Hepatocyte (in vitro differentiated cells): ENCODE measurements around the gene PRKG1. TPM values are rescaled to one million over a fixed set of nuclear protein-coding genes. Genes with fewer than 3 reads are reported as not detected.

ENCODE experiments used
- DNase-seq: peaks from one replicate; pipeline ENCODE4 v3.0.0-alpha.2; 2016; ENCODE audit warnings: low spot score
- H2AFZ ChIP-seq: fragments of 200-600 bp; sonication (generic); 2 replicates; pipeline ENCODE4 v1.6.0; 2016; ENCODE audit warnings: antibody characterized with exemption, mild to moderate bottlenecking
- H3K27ac ChIP-seq: fragments of 200-600 bp; sonication (generic); 2 replicates; pipeline ENCODE4 v1.5.1; 2016; ENCODE audit warnings: mild to moderate bottlenecking
- H3K27me3 ChIP-seq: fragments of 200-600 bp; sonication (generic); 2 replicates; pipeline ENCODE4 v1.6.1; 2016
- H3K36me3 ChIP-seq: fragments of 200-600 bp; sonication (generic); replicated peaks from 2 replicates; pipeline ENCODE4 v1.5.1; 2016; ENCODE audit warnings: low read depth; ENCODE audit not compliant: insufficient read depth
- H3K4me1 ChIP-seq: fragments of 200-600 bp; sonication (generic); 2 replicates; pipeline ENCODE4 v1.5.1; 2016; ENCODE audit warnings: mild to moderate bottlenecking, moderate library complexity; ENCODE audit not compliant: insufficient read depth
- H3K4me2 ChIP-seq: fragments of 200-600 bp; sonication (generic); 2 replicates; pipeline ENCODE4 v1.6.0; 2016
- H3K4me3 ChIP-seq: fragments of 200-600 bp; sonication (generic); 2 replicates; pipeline ENCODE4 v1.5.1; 2016; ENCODE audit warnings: mild to moderate bottlenecking
- H3K79me2 ChIP-seq: fragments of 200-600 bp; sonication (generic); 2 replicates; pipeline ENCODE4 v1.6.0; 2017; ENCODE audit warnings: mild to moderate bottlenecking
- H3K9me2 ChIP-seq: fragments of 200-600 bp; sonication (generic); replicated peaks from 2 replicates; pipeline ENCODE4 v1.6.0; 2017; ENCODE audit warnings: mild to moderate bottlenecking; ENCODE audit not compliant: insufficient read depth
- H3K9me3 ChIP-seq: fragments of 200-600 bp; sonication (generic); 2 replicates; pipeline ENCODE4 v1.5.1; 2016; ENCODE audit warnings: low read depth, mild to moderate bottlenecking
- H4K20me1 ChIP-seq: fragments of 200-600 bp; sonication (generic); 2 replicates; pipeline ENCODE4 v1.6.0; 2016; ENCODE audit warnings: mild to moderate bottlenecking; ENCODE audit not compliant: insufficient read depth, poor library complexity, severe bottlenecking
- EZH2 ChIP-seq: fragments of 200-600 bp; sonication (generic); IDR thresholded peaks from 2 replicates; pipeline ENCODE4 v1.6.1; 2016; ENCODE audit warnings: antibody characterized with exemption, mild to moderate bottlenecking, borderline replicate concordance
- EZH2phosphoT487 ChIP-seq: fragments of 200-600 bp; sonication (generic); IDR thresholded peaks from one replicate; pipeline ENCODE4 v1.6.1; 2018; ENCODE audit warnings: antibody characterized with exemption, mild to moderate bottlenecking, low read depth, moderate library complexity; ENCODE audit not compliant: unreplicated experiment, severe bottlenecking
- WGBS: methylation state at CpG from one replicate; pipeline ENCODE4 v1.1.6; 2016; ENCODE audit warnings: low lambda C conversion rate; ENCODE audit errors: missing lambda C conversion rate; 5-methylcytosine and 5-hydroxymethylcytosine counted together
- polyA plus RNA-seq: library from polyadenylated mRNA; unstranded; fragments of >200 nt; fragmentation: Nextera tagmentation; extraction: Ambion mirVana; gene quantifications from 2 replicates; pipeline ENCODE4 v1.2.1, GENCODE V29; 2016
- total RNA-seq: library from RNA; depleted of rRNA; stranded (reverse); fragments of >200 nt; gene quantifications from 2 replicates; pipeline ENCODE4 v1.2.3, GENCODE V29; 2014
- TF ChIP-seq, protein P1 (sequence below): fragments of 200-600 bp; sonication (generic); IDR thresholded peaks from 2 replicates; pipeline ENCODE4 v1.5.1; 2016; ENCODE audit warnings: antibody characterized with exemption, mild to moderate bottlenecking; ENCODE audit not compliant: poor library complexity

Gene PRKG1
- total and polyA plus RNA-seq, 2 experiments from 2014 or later, result 4.0 to 8.1 TPM

GRCh38 chr10:51706225-51706624 lies 631.9 kb downstream of the PRKG1 start:
- H3K9me2 ChIP-seq, result no peaks in the 10 kb centered on the region
- no peaks in the 10 kb centered on the region for H3K27me3 ChIP-seq
- H3K4me1 ChIP-seq, result no peaks in the 10 kb centered on the region
- H2AFZ ChIP-seq, result no peak overlapping the region
- no peak overlapping the region for H3K4me2 ChIP-seq
- TF ChIP-seq EZH2 (no peak), EZH2phosphoT487 (no peak)
- TF ChIP-seq, protein P1, sequence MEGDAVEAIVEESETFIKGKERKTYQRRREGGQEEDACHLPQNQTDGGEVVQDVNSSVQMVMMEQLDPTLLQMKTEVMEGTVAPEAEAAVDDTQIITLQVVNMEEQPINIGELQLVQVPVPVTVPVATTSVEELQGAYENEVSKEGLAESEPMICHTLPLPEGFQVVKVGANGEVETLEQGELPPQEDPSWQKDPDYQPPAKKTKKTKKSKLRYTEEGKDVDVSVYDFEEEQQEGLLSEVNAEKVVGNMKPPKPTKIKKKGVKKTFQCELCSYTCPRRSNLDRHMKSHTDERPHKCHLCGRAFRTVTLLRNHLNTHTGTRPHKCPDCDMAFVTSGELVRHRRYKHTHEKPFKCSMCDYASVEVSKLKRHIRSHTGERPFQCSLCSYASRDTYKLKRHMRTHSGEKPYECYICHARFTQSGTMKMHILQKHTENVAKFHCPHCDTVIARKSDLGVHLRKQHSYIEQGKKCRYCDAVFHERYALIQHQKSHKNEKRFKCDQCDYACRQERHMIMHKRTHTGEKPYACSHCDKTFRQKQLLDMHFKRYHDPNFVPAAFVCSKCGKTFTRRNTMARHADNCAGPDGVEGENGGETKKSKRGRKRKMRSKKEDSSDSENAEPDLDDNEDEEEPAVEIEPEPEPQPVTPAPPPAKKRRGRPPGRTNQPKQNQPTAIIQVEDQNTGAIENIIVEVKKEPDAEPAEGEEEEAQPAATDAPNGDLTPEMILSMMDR, result no peak
- H3K36me3 ChIP-seq, result no peaks in the 10 kb centered on the region
- DNase-seq, result no peak
- H3K9me3 ChIP-seq, result no peaks in the 10 kb centered on the region
- no peaks in the 10 kb centered on the region for H3K79me2 ChIP-seq
- WGBS, result 92% methylated on average over 3 of the region's 3 CpGs
- H3K4me3 ChIP-seq, result no peak overlapping the region
- no peak overlapping the region for H3K27ac ChIP-seq
- H4K20me1 ChIP-seq, result no peaks in the 10 kb centered on the region

GRCh38 chr10:51707392-51707791 lies 633.1 kb downstream of the PRKG1 start:
- Histone ChIP-seq H3K36me3 (no peaks in the 10 kb centered on the region), H3K79me2 (no peaks in the 10 kb centered on the region), H4K20me1 (no peaks in the 10 kb centered on the region), H3K9me3 (no peaks in the 10 kb centered on the region), H2AFZ (no peak overlapping the region), H3K27me3 (no peaks in the 10 kb centered on the region), H3K4me2 (no peak overlapping the region), H3K4me3 (no peak overlapping the region), H3K27ac (no peak overlapping the region), H3K9me2 (no peaks in the 10 kb centered on the region), H3K4me1 (no peaks in the 10 kb centered on the region)
- 51% methylated on average over 6 of the region's 6 CpGs for WGBS
- TF ChIP-seq EZH2phosphoT487 (no peak), EZH2 (no peak)
- TF ChIP-seq, protein P1, result no peak
- DNase-seq, result no peak

- WGBS, result 94% methylated on average over 5 of the region's 5 CpGs
- Histone ChIP-seq H3K4me2 (no peak overlapping the region), H3K9me3 (no peaks in the 10 kb centered on the region), H3K4me3 (no peak overlapping the region), H3K27ac (no peak overlapping the region), H4K20me1 (no peaks in the 10 kb centered on the region), H3K36me3 (no peaks in the 10 kb centered on the region), H2AFZ (no peak overlapping the region), H3K27me3 (no peaks in the 10 kb centered on the region), H3K9me2 (no peaks in the 10 kb centered on the region), H3K4me1 (no peaks in the 10 kb centered on the region), H3K79me2 (no peaks in the 10 kb centered on the region)
- DNase-seq, result no peak
- TF ChIP-seq EZH2phosphoT487 (no peak), EZH2 (no peak)
- TF ChIP-seq, protein P1, result no peak
These were observed 633.6 kb downstream of the PRKG1 start for GRCh38 chr10:51707821-51708424.

- no peak overlapping the region for H3K4me3 ChIP-seq
- H3K36me3 ChIP-seq, result no peaks in the 10 kb centered on the region
- no peaks in the 10 kb centered on the region for H3K9me3 ChIP-seq
- no peak for TF ChIP-seq EZH2
- TF ChIP-seq, protein P1, result no peak
- TF ChIP-seq EZH2phosphoT487, result no peak
- DNase-seq, result no peak
- H3K9me2 ChIP-seq, result no peaks in the 10 kb centered on the region
- no peak overlapping the region for H3K27ac ChIP-seq
- no peaks in the 10 kb centered on the region for H3K79me2 ChIP-seq
- H4K20me1 ChIP-seq, result no peaks in the 10 kb centered on the region
- H3K4me2 ChIP-seq, result no peak overlapping the region
- 92% methylated on average over 2 of the region's 2 CpGs for WGBS
- no peaks in the 10 kb centered on the region for H3K4me1 ChIP-seq
- no peak overlapping the region for H2AFZ ChIP-seq
- no peaks in the 10 kb centered on the region for H3K27me3 ChIP-seq
These were observed 634.3 kb downstream of the PRKG1 start for GRCh38 chr10:51708609-51709008.
